K562 (cell line): ENCODE data around the gene EVA1B. TPM values are rescaled to one million over a fixed set of nuclear protein-coding genes. Genes with fewer than 3 reads are reported as not detected.

Experiments used
- DNMT1 ChIP-seq: fragments of 450-650 bp; IDR thresholded peaks from 2 replicates; pipeline ENCODE4 v1.6.1; 2016; ENCODE audit warnings: antibody characterized with exemption, mild to moderate bottlenecking
- EZH2 ChIP-seq: IDR thresholded peaks from 2 replicates; pipeline ENCODE4 v1.6.1; 2012; ENCODE audit warnings: low read depth, mild to moderate bottlenecking, inconsistent platforms, low read length, borderline replicate concordance
- IFI16 ChIP-seq: fragments of 250-450 bp; sonication (Bioruptor Pico); IDR thresholded peaks from 2 replicates; pipeline ENCODE4 v2.1.2; 2022; ENCODE audit warnings: mild to moderate bottlenecking, inconsistent platforms
- KDM1A ChIP-seq, 2 experiments: fragments of 450-650 bp; IDR thresholded peaks; 2 replicates each; pipeline ENCODE4 v1.6.1; 2016; ENCODE audit warnings: mild to moderate bottlenecking in 2 of 2
- KDM2B ChIP-seq: fragments of 250-450 bp; sonication (Bioruptor Pico); IDR thresholded peaks from 2 replicates; pipeline ENCODE4 v1.8.0; 2021; ENCODE audit warnings: mild to moderate bottlenecking, moderate library complexity
- LCOR ChIP-seq: sonication (generic); formaldehyde crosslinking; IDR thresholded peaks from 2 replicates; pipeline ENCODE4 v1.8.0; 2022; ENCODE audit warnings: mild to moderate bottlenecking, missing genetic modification reagents
- NCOA4 ChIP-seq: fragments of 450-650 bp; IDR thresholded peaks from 2 replicates; pipeline ENCODE4 v1.6.1; 2018; ENCODE audit warnings: mild to moderate bottlenecking; ENCODE audit not compliant: partially characterized antibody
- POLR2H ChIP-seq: IDR thresholded peaks from 2 replicates; pipeline ENCODE4 v1.6.1; 2016; ENCODE audit warnings: missing genetic modification characterization, low read depth, mild to moderate bottlenecking, control low read depth, missing compliant biosample characterization, moderate library complexity
- PRPF4 ChIP-seq: fragments of 200-400 bp; formaldehyde crosslinking; IDR thresholded peaks from one replicate; pipeline ENCODE4 v1.6.1; 2017; ENCODE audit warnings: low read length, low read depth, mild to moderate bottlenecking; ENCODE audit not compliant: insufficient read depth, poor library complexity, severe bottlenecking
- PTRF ChIP-seq: fragments of 450-650 bp; IDR thresholded peaks from 2 replicates; pipeline ENCODE4 v1.6.1; 2016; ENCODE audit warnings: mild to moderate bottlenecking, missing genetic modification characterization, missing compliant biosample characterization
- SPI1 ChIP-seq: IDR thresholded peaks from 2 replicates; pipeline ENCODE4 v1.6.1; 2011; ENCODE audit warnings: low read depth, low read length, control low read depth, borderline replicate concordance
- STAT5A ChIP-seq: IDR thresholded peaks from 2 replicates; pipeline ENCODE4 v1.6.1; 2012; ENCODE audit warnings: low read length, inconsistent platforms, borderline replicate concordance
- TRIM24 ChIP-seq, 2 experiments: fragments of 450-650 bp; IDR thresholded peaks; 2 replicates each; pipeline ENCODE4 v1.6.1; 2016
- ZFP36 ChIP-seq: fragments of 150-350 bp; IDR thresholded peaks from 2 replicates; pipeline ENCODE4 v1.6.1; 2018; ENCODE audit warnings: low read length, low read depth; ENCODE audit not compliant: partially characterized antibody
- ZNF165 ChIP-seq: fragments of 250-450 bp; sonication (Bioruptor Pico); IDR thresholded peaks from 2 replicates; pipeline ENCODE4 v1.4.0; 2020; ENCODE audit warnings: borderline replicate concordance
- ZNF644 ChIP-seq: fragments of 200-800 bp; sonication (Bioruptor generic); IDR thresholded peaks from 2 replicates; pipeline ENCODE4 v1.6.1; 2016; ENCODE audit warnings: low read depth, missing genetic modification characterization, missing compliant biosample characterization
- polyA plus RNA-seq, 8 experiments: library from polyadenylated mRNA; depleted of rRNA in 4 of 8; stranded (reverse) in 5 of 8; unstranded in 3 of 8; fragments of >200 nt; fragmentation: Nextera tagmentation in 2 of 8; fragmentation: Illumina TruSeq in 1 of 8; extraction: Ambion mirVana in 2 of 8; extraction: Trizol in 1 of 8; gene quantifications; 2 replicates each; pipeline versions ENCODE4 v1.2.1 to v1.2.3, GENCODE V29; 2011 to 2014; ENCODE audit warnings: inconsistent platforms in 1 of 8, missing spikeins in 1 of 8
- total RNA-seq, 7 experiments: library from RNA; depleted of rRNA in 6 of 7; stranded (reverse); fragments of >200 nt in 6 of 7; fragmentation: Illumina TruSeq in 2 of 7; extraction: Trizol in 2 of 7; gene quantifications; 2 replicates each; pipeline versions ENCODE4 v1.2.1 to v1.2.3, GENCODE V29; 2011 to 2021; ENCODE audit warnings: low replicate concordance in 1 of 7
- TF ChIP-seq, protein P1 (sequence below): sonication (generic); formaldehyde crosslinking; IDR thresholded peaks from 2 replicates; pipeline ENCODE4 v1.9.0; 2022; ENCODE audit warnings: mild to moderate bottlenecking, missing genetic modification reagents
- TF ChIP-seq, protein P2 (sequence below): fragments of 250-450 bp; sonication (Bioruptor Pico); IDR thresholded peaks from 2 replicates; pipeline ENCODE4 v1.4.0; 2020; ENCODE audit warnings: mild to moderate bottlenecking, moderate library complexity, borderline replicate concordance
- TF ChIP-seq, protein P3 (sequence below): fragments of 250-450 bp; sonication (Bioruptor Pico); IDR thresholded peaks from 2 replicates; pipeline ENCODE4 v1.4.0; 2020; ENCODE audit warnings: mild to moderate bottlenecking, moderate library complexity
- TF ChIP-seq, protein P4 (sequence below): fragments of 200-800 bp; sonication (Bioruptor generic); IDR thresholded peaks from 2 replicates; pipeline ENCODE4 v1.6.1; 2017; ENCODE audit warnings: missing genetic modification characterization, missing compliant biosample characterization

The EVA1B gene
- total and polyA plus RNA-seq, 9 of the 15 experiments (the other 6 are each of a cell fraction or from before 2014, with no cell fraction given): 0.08 to 65.7 (median 2.4) TPM

DNA sequence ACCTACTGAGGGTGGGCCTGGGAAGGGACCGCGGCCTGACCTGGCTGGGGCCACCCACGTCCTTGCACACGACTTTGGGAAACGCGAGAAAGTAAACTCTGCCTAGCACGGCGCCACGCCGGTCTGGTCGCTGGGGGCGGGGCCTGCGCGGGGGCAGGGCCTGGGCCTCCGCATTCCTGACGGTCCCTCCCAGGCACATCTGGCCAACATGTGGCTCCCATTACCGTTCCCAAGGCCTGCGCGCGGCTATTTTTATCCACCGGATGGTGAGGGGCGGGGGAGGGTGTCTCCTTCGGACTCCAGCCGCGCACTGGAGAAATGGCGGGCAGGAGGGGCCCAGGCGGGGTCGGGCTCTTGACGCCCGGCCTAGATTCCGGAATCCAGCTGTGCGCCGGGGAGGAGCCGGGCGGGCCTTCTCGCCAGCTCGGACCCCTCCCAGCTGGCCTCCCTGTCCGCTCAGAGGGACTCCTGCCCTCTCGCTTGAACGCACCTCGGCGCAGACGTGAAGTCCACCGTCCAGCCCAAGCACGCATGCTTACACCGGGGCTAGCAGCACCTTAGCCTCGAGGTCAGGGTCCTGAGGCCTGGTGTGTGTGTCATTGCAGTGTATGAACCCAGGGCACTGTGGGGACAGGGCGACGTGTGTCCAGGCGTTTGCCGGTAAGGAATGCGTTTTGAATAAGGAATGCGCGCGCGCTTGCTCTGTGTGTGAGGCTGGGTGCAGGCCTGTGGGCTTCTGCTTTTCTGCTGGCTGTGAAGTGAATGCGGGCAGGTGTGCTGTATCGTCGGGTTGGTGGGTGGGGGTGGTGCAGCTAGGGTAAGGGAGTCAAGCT lies 2.1 kb downstream of the EVA1B start (continued):
- TF ChIP-seq NCOA4: no peak
- TF ChIP-seq, protein P1, sequence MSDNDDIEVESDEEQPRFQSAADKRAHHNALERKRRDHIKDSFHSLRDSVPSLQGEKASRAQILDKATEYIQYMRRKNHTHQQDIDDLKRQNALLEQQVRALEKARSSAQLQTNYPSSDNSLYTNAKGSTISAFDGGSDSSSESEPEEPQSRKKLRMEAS (CRISPR knock-in tag): peak; percentile 97
- no peak for TF ChIP-seq ZNF165 (CRISPR knock-in tag)
- TF ChIP-seq KDM2B (CRISPR knock-in tag): no peak
- TF ChIP-seq DNMT1: no peak
- TF ChIP-seq, protein P2, sequence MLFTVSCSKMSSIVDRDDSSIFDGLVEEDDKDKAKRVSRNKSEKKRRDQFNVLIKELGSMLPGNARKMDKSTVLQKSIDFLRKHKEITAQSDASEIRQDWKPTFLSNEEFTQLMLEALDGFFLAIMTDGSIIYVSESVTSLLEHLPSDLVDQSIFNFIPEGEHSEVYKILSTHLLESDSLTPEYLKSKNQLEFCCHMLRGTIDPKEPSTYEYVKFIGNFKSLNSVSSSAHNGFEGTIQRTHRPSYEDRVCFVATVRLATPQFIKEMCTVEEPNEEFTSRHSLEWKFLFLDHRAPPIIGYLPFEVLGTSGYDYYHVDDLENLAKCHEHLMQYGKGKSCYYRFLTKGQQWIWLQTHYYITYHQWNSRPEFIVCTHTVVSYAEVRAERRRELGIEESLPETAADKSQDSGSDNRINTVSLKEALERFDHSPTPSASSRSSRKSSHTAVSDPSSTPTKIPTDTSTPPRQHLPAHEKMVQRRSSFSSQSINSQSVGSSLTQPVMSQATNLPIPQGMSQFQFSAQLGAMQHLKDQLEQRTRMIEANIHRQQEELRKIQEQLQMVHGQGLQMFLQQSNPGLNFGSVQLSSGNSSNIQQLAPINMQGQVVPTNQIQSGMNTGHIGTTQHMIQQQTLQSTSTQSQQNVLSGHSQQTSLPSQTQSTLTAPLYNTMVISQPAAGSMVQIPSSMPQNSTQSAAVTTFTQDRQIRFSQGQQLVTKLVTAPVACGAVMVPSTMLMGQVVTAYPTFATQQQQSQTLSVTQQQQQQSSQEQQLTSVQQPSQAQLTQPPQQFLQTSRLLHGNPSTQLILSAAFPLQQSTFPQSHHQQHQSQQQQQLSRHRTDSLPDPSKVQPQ (CRISPR knock-in tag): 0 out of 2 replicates have a peak, but pooled peaks have one; percentile 16
- TF ChIP-seq TRIM24 (IDR thresholded peaks at IDR 0.05): peak; percentile 24 to 66; a peak in 3 of 4 replicates
- peak; percentile 98 for TF ChIP-seq LCOR (CRISPR knock-in tag)
- TF ChIP-seq, protein P3, sequence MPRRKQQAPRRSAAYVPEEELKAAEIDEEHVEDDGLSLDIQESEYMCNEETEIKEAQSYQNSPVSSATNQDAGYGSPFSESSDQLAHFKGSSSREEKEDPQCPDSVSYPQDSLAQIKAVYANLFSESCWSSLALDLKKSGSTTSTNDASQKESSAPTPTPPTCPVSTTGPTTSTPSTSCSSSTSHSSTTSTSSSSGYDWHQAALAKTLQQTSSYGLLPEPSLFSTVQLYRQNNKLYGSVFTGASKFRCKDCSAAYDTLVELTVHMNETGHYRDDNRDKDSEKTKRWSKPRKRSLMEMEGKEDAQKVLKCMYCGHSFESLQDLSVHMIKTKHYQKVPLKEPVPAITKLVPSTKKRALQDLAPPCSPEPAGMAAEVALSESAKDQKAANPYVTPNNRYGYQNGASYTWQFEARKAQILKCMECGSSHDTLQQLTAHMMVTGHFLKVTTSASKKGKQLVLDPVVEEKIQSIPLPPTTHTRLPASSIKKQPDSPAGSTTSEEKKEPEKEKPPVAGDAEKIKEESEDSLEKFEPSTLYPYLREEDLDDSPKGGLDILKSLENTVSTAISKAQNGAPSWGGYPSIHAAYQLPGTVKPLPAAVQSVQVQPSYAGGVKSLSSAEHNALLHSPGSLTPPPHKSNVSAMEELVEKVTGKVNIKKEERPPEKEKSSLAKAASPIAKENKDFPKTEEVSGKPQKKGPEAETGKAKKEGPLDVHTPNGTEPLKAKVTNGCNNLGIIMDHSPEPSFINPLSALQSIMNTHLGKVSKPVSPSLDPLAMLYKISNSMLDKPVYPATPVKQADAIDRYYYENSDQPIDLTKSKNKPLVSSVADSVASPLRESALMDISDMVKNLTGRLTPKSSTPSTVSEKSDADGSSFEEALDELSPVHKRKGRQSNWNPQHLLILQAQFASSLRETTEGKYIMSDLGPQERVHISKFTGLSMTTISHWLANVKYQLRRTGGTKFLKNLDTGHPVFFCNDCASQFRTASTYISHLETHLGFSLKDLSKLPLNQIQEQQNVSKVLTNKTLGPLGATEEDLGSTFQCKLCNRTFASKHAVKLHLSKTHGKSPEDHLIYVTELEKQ (CRISPR knock-in tag): peak; percentile 24; the same call in 1 of the 2 replicates
- TF ChIP-seq PTRF (tag): no peak
- peak; percentile 12 for TF ChIP-seq PRPF4
- TF ChIP-seq ZFP36: no peak
- no peak for TF ChIP-seq EZH2
- TF ChIP-seq ZNF644 (tag): 0 out of 2 replicates have a peak, but pooled peaks have one; percentile 70
- TF ChIP-seq KDM1A (IDR thresholded peaks at IDR 0.05): peak in 1 of 2 experiments; percentile 53; a peak in 1 of 4 replicates
- TF ChIP-seq, protein P4, sequence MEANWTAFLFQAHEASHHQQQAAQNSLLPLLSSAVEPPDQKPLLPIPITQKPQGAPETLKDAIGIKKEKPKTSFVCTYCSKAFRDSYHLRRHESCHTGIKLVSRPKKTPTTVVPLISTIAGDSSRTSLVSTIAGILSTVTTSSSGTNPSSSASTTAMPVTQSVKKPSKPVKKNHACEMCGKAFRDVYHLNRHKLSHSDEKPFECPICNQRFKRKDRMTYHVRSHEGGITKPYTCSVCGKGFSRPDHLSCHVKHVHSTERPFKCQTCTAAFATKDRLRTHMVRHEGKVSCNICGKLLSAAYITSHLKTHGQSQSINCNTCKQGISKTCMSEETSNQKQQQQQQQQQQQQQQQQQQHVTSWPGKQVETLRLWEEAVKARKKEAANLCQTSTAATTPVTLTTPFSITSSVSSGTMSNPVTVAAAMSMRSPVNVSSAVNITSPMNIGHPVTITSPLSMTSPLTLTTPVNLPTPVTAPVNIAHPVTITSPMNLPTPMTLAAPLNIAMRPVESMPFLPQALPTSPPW (CRISPR knock-in tag): peak; percentile 92
- TF ChIP-seq IFI16 (CRISPR knock-in tag): no peak
- TF ChIP-seq POLR2H (tag): no peak
- TF ChIP-seq STAT5A: peak; percentile 33; the same call in 1 of the 2 replicates
- peak; percentile 87 for TF ChIP-seq SPI1
